ENCODE measurements around the gene SPCS3.
"Not testable (repeated sequence)": the region's sequence is repeated elsewhere in the genome, so short reads cannot be mapped to it uniquely, and the experiment has no call there.

The SPCS3 gene

GRCh38 chr4:176340871-176341685 lies 21.3 kb downstream of the SPCS3 start:
- no peak overlapping the region for H3K27ac ChIP-seq (ENCODE audit: insufficient read depth, low read depth, low read length, poor library complexity, severe bottlenecking)
- no peak overlapping the region for H3K4me3 ChIP-seq (ENCODE audit: insufficient read depth, low read depth, low read length)
- 66 to 73% methylated on average over 7 to 8 of the region's 8 CpGs for WGBS, 2 experiments
- no peaks in the 10 kb centered on the region for H3K9me3 ChIP-seq (ENCODE audit: control insufficient read depth, low read length)
- no peaks in the 10 kb centered on the region for H3K4me1 ChIP-seq (ENCODE audit: control insufficient read depth, insufficient read depth, low read length)
- peaks cover 6% of the 10 kb centered on the region for H3K36me3 ChIP-seq (ENCODE audit: control insufficient read depth, insufficient read depth, low read length)
- H3K27me3 ChIP-seq (ENCODE audit: control insufficient read depth, insufficient read depth, low read length, poor library complexity, severe bottlenecking): no peaks in the 10 kb centered on the region

GRCh38 chr4:176342384-176342783 lies 22.6 kb downstream of the SPCS3 start:
- Histone ChIP-seq H3K27ac (ENCODE audit: insufficient read depth, low read depth, low read length, poor library complexity, severe bottlenecking) (no peak overlapping the region), H3K4me1 (ENCODE audit: control insufficient read depth, insufficient read depth, low read length) (no peaks in the 10 kb centered on the region), H3K4me3 (ENCODE audit: insufficient read depth, low read depth, low read length) (no peak overlapping the region), H3K9me3 (ENCODE audit: control insufficient read depth, low read length) (no peaks in the 10 kb centered on the region), H3K36me3 (ENCODE audit: control insufficient read depth, insufficient read depth, low read length) (peaks cover 6% of the 10 kb centered on the region), H3K27me3 (ENCODE audit: control insufficient read depth, insufficient read depth, low read length, poor library complexity, severe bottlenecking) (no peaks in the 10 kb centered on the region)
- 89 to 90% methylated on average over 7 of the region's 7 CpGs for WGBS, 2 experiments

GRCh38 chr4:176343286-176343685 lies 23.5 kb downstream of the SPCS3 start:
- Histone ChIP-seq H3K27ac (ENCODE audit: insufficient read depth, low read depth, low read length, poor library complexity, severe bottlenecking) (no peak overlapping the region), H3K36me3 (ENCODE audit: control insufficient read depth, insufficient read depth, low read length) (peaks cover 6% of the 10 kb centered on the region), H3K9me3 (ENCODE audit: control insufficient read depth, low read length) (no peaks in the 10 kb centered on the region), H3K27me3 (ENCODE audit: control insufficient read depth, insufficient read depth, low read length, poor library complexity, severe bottlenecking) (no peaks in the 10 kb centered on the region), H3K4me1 (ENCODE audit: control insufficient read depth, insufficient read depth, low read length) (no peaks in the 10 kb centered on the region), H3K4me3 (ENCODE audit: insufficient read depth, low read depth, low read length) (no peak overlapping the region)
- WGBS, 2 experiments: 89 to 96% methylated on average over 2 of the region's 2 CpGs

GRCh38 chr4:176345346-176345745 lies 25.6 kb downstream of the SPCS3 start:
- not testable (repeated sequence) for H3K4me1 ChIP-seq (ENCODE audit: control insufficient read depth, insufficient read depth, low read length); H3K36me3 ChIP-seq (ENCODE audit: control insufficient read depth, insufficient read depth, low read length); H3K9me3 ChIP-seq (ENCODE audit: control insufficient read depth, low read length); H3K27ac ChIP-seq (ENCODE audit: insufficient read depth, low read depth, low read length, poor library complexity, severe bottlenecking); H3K4me3 ChIP-seq (ENCODE audit: insufficient read depth, low read depth, low read length); H3K27me3 ChIP-seq (ENCODE audit: control insufficient read depth, insufficient read depth, low read length, poor library complexity, severe bottlenecking)
- 91% methylated on average over 7 of the region's 7 CpGs for WGBS, 2 experiments

- WGBS, 2 experiments: 67 to 89% methylated on average over 1 to 2 of the region's 2 CpGs
- not testable (repeated sequence) for H3K27me3 ChIP-seq (ENCODE audit: control insufficient read depth, insufficient read depth, low read length, poor library complexity, severe bottlenecking); H3K4me3 ChIP-seq (ENCODE audit: insufficient read depth, low read depth, low read length); H3K36me3 ChIP-seq (ENCODE audit: control insufficient read depth, insufficient read depth, low read length); H3K9me3 ChIP-seq (ENCODE audit: control insufficient read depth, low read length); H3K4me1 ChIP-seq (ENCODE audit: control insufficient read depth, insufficient read depth, low read length); H3K27ac ChIP-seq (ENCODE audit: insufficient read depth, low read depth, low read length, poor library complexity, severe bottlenecking)
Observed at GRCh38 chr4:176346836-176347235, 27.1 kb downstream of the SPCS3 start.

GRCh38 chr4:176350671-176351070 lies 30.9 kb downstream of the SPCS3 start:
- Histone ChIP-seq H3K27ac (ENCODE audit: insufficient read depth, low read depth, low read length, poor library complexity, severe bottlenecking) (no peak overlapping the region), H3K36me3 (ENCODE audit: control insufficient read depth, insufficient read depth, low read length) (peaks cover 3% of the 10 kb centered on the region), H3K4me1 (ENCODE audit: control insufficient read depth, insufficient read depth, low read length) (no peaks in the 10 kb centered on the region), H3K4me3 (ENCODE audit: insufficient read depth, low read depth, low read length) (no peak overlapping the region), H3K9me3 (ENCODE audit: control insufficient read depth, low read length) (no peaks in the 10 kb centered on the region), H3K27me3 (ENCODE audit: control insufficient read depth, insufficient read depth, low read length, poor library complexity, severe bottlenecking) (no peaks in the 10 kb centered on the region)
- WGBS, 2 experiments: 93 to 96% methylated on average over 5 of the region's 5 CpGs

GRCh38 chr4:176354884-176355283 lies 35.1 kb downstream of the SPCS3 start:
- WGBS, 2 experiments: 86 to 91% methylated on average over 1 of the region's 1 CpG
- no peak overlapping the region for H3K4me3 ChIP-seq (ENCODE audit: insufficient read depth, low read depth, low read length)
- H3K36me3 ChIP-seq (ENCODE audit: control insufficient read depth, insufficient read depth, low read length): peaks cover 4% of the 10 kb centered on the region
- H3K27ac ChIP-seq (ENCODE audit: insufficient read depth, low read depth, low read length, poor library complexity, severe bottlenecking): no peak overlapping the region
- no peaks in the 10 kb centered on the region for H3K27me3 ChIP-seq (ENCODE audit: control insufficient read depth, insufficient read depth, low read length, poor library complexity, severe bottlenecking)
- H3K4me1 ChIP-seq (ENCODE audit: control insufficient read depth, insufficient read depth, low read length): no peaks in the 10 kb centered on the region
- no peaks in the 10 kb centered on the region for H3K9me3 ChIP-seq (ENCODE audit: control insufficient read depth, low read length)

- H3K9me3 ChIP-seq (ENCODE audit: control insufficient read depth, low read length): no peaks in the 10 kb centered on the region
- no peaks in the 10 kb centered on the region for H3K27me3 ChIP-seq (ENCODE audit: control insufficient read depth, insufficient read depth, low read length, poor library complexity, severe bottlenecking)
- H3K4me1 ChIP-seq (ENCODE audit: control insufficient read depth, insufficient read depth, low read length): no peaks in the 10 kb centered on the region
- H3K36me3 ChIP-seq (ENCODE audit: control insufficient read depth, insufficient read depth, low read length): peaks cover 4% of the 10 kb centered on the region
- H3K27ac ChIP-seq (ENCODE audit: insufficient read depth, low read depth, low read length, poor library complexity, severe bottlenecking): no peak overlapping the region
- no peak overlapping the region for H3K4me3 ChIP-seq (ENCODE audit: insufficient read depth, low read depth, low read length)
- 73 to 78% methylated on average over 4 of the region's 4 CpGs for WGBS, 2 experiments
Observed at GRCh38 chr4:176357359-176358082, 37.8 kb downstream of the SPCS3 start.

GRCh38 chr4:176358083-176358469 lies 38.3 kb downstream of the SPCS3 start:
- no peak overlapping the region for H3K4me3 ChIP-seq (ENCODE audit: insufficient read depth, low read depth, low read length)
- no peaks in the 10 kb centered on the region for H3K27me3 ChIP-seq (ENCODE audit: control insufficient read depth, insufficient read depth, low read length, poor library complexity, severe bottlenecking)
- no peaks in the 10 kb centered on the region for H3K9me3 ChIP-seq (ENCODE audit: control insufficient read depth, low read length)
- H3K4me1 ChIP-seq (ENCODE audit: control insufficient read depth, insufficient read depth, low read length): no peaks in the 10 kb centered on the region
- H3K36me3 ChIP-seq (ENCODE audit: control insufficient read depth, insufficient read depth, low read length): peaks cover 4% of the 10 kb centered on the region
- 87 to 95% methylated on average over 3 of the region's 3 CpGs for WGBS, 2 experiments
- no peak overlapping the region for H3K27ac ChIP-seq (ENCODE audit: insufficient read depth, low read depth, low read length, poor library complexity, severe bottlenecking)

- Histone ChIP-seq H3K4me3 (ENCODE audit: insufficient read depth, low read depth, low read length) (no peak overlapping the region), H3K27me3 (ENCODE audit: control insufficient read depth, insufficient read depth, low read length, poor library complexity, severe bottlenecking) (no peaks in the 10 kb centered on the region), H3K36me3 (ENCODE audit: control insufficient read depth, insufficient read depth, low read length) (peaks cover 4% of the 10 kb centered on the region), H3K27ac (ENCODE audit: insufficient read depth, low read depth, low read length, poor library complexity, severe bottlenecking) (no peak overlapping the region), H3K9me3 (ENCODE audit: control insufficient read depth, low read length) (no peaks in the 10 kb centered on the region), H3K4me1 (ENCODE audit: control insufficient read depth, insufficient read depth, low read length) (no peaks in the 10 kb centered on the region)
- 71 to 91% methylated on average over 1 of the region's 2 CpGs for WGBS, 2 experiments
Observed at GRCh38 chr4:176359590-176359989, 39.8 kb downstream of the SPCS3 start.
